Mammary epithelial cell (primary cell): ENCODE data around the gene OTUD6A.

Experiments used
- EZH2 ChIP-seq: IDR thresholded peaks from 2 replicates; pipeline ENCODE4 v1.6.1; 2012; ENCODE audit warnings: low read length, inconsistent platforms, borderline replicate concordance
- TF ChIP-seq, protein P1 (sequence below), 2 donors: IDR thresholded peaks in 1 of 2; conservative IDR thresholded peaks in 1 of 2; 2 replicates each; pipeline ENCODE4 v1.5.1; 2011 to 2012; ENCODE audit warnings: inconsistent platforms in 2 of 2, low read length in 2 of 2, mild to moderate bottlenecking in 2 of 2, control low read depth in 1 of 2, low read depth in 1 of 2; ENCODE audit not compliant: insufficient read depth in 1 of 2; ENCODE audit errors: extremely low read depth in 1 of 2

DNA sequence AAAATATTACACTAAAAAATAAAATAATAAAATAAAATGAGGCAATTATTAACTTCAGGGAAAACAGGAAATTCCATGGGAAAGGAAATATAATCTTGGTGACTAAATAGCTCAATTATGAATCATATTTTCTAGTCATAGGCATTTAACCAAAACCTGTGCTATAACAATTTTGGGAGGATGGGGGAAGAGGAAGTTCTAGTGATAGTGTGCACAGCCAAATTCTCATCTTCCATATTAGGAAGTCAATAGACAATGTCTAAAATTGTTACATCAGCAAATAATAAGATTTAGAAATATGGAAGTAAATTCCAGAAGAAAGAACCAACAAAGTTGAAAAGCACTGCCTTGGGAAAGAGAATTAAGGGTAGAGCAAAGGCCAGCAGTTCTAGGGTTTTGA is 15.3 kb upstream of the OTUD6A start:
- TF ChIP-seq, protein P1, sequence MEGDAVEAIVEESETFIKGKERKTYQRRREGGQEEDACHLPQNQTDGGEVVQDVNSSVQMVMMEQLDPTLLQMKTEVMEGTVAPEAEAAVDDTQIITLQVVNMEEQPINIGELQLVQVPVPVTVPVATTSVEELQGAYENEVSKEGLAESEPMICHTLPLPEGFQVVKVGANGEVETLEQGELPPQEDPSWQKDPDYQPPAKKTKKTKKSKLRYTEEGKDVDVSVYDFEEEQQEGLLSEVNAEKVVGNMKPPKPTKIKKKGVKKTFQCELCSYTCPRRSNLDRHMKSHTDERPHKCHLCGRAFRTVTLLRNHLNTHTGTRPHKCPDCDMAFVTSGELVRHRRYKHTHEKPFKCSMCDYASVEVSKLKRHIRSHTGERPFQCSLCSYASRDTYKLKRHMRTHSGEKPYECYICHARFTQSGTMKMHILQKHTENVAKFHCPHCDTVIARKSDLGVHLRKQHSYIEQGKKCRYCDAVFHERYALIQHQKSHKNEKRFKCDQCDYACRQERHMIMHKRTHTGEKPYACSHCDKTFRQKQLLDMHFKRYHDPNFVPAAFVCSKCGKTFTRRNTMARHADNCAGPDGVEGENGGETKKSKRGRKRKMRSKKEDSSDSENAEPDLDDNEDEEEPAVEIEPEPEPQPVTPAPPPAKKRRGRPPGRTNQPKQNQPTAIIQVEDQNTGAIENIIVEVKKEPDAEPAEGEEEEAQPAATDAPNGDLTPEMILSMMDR (conservative IDR thresholded peaks at IDR 0.05 in 1 of 2, IDR thresholded peaks at IDR 0.05 in 1 of 2; ENCODE audit: extremely low read depth in 1 of 2, insufficient read depth in 1 of 2, low read depth in 1 of 2, low read length in 2 of 2) = no peak
- no peak for TF ChIP-seq EZH2
